Measurements from ENCODE around the gene CREBZF.
"Not testable (repeated sequence)": the region's sequence is repeated elsewhere in the genome, so short reads cannot be mapped to it uniquely, and the experiment has no call there.

Gene CREBZF

GRCh38 chr11:85670949-85671663, 6.2 kb upstream of the CREBZF start:
- in situ Hi-C loops (cut with HindIII; ENCODE audit: low sequenced_read_pairs) = not testable (repeated sequence)

- in situ Hi-C loops (cut with HindIII; ENCODE audit: low sequenced_read_pairs) = no loop called here
Observed at GRCh38 chr11:85668157-85668556, 3.2 kb upstream of the CREBZF start.

DNA sequence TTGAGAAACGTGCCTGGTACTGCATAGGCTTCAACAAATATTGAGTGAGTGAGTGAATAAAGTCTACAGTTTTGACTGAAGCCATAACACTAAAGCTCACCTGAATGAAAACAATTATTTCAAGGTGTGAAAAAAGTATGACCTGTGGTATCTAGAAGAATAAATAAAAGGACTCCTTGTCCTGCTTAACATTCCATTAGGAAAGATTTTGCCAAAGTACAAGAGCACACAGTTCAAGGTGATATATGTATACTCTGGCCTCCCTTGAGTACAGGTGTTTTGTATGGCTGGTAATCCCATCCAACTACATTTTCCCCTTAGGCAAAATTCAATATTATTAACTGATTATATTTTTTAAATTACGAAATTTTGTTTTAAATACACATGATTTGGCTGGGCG, 1.8 kb upstream of the CREBZF start:
- in situ Hi-C loops (cut with HindIII; ENCODE audit: low sequenced_read_pairs) = no loop called here

DNA sequence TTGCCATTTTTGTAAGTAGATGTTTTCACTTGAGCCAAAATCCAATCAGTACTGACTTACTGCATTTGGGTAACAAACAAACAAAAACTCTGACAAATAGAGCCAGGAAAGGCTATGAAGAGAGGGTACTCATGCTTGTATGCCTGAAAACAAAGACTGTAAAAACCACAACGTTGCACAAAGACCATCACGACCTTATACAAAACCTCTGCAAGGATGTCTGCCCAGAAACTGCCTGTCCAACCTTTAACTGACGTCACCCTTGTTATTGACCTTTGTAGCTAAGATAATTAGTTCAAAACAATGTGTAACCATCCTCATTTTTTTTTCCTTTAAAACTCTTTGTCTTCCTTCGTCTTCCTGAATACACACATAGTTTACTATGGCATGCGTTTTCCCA, 804 bp upstream of the CREBZF start:
- in situ Hi-C loops (cut with HindIII; ENCODE audit: low sequenced_read_pairs) = no loop called here

GRCh38 chr11:85663753-85664614, 945 bp downstream of the CREBZF start:
- in situ Hi-C loops (cut with HindIII; ENCODE audit: low sequenced_read_pairs) = no loop called here

- in situ Hi-C loops (cut with HindIII; ENCODE audit: low sequenced_read_pairs) = no loop called here
Observed at GRCh38 chr11:85663080-85663752, 1.7 kb downstream of the CREBZF start.

DNA sequence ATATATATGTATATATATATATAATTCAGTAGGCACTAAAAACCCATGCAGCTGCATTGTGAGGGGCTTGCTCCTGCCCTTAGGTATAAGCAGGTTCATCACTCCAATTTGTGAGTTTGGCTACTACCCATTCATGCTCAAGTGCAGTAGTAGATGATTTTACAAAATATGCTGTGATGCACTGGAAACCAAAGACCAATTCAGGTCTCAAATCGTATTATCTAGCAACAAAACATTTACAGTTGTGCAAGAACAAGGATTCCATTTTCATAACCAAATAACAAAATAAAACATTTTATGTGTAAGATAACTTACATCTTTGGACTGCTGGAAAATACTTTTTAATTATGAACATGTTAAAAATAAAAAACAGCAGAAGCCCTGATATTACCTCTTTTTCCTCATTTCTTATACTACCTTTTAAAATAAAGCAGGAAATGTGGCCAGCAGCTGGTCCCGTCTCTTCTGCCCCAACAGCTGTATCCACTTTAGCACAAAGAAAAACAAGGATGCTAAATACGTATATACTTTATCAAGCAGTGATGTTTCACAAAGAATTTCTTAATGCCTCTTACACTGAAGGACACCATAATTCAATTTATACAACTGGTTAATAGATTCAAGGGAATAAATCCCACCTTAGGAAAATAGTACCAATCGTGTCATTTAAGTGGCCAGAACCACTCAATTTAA, 2.8 kb downstream of the CREBZF start:
- in situ Hi-C loops (cut with HindIII; ENCODE audit: low sequenced_read_pairs) = no loop called here

- in situ Hi-C loops (cut with HindIII; ENCODE audit: low sequenced_read_pairs) = no loop called here
Observed at GRCh38 chr11:85658180-85658579, 6.7 kb downstream of the CREBZF start.

DNA sequence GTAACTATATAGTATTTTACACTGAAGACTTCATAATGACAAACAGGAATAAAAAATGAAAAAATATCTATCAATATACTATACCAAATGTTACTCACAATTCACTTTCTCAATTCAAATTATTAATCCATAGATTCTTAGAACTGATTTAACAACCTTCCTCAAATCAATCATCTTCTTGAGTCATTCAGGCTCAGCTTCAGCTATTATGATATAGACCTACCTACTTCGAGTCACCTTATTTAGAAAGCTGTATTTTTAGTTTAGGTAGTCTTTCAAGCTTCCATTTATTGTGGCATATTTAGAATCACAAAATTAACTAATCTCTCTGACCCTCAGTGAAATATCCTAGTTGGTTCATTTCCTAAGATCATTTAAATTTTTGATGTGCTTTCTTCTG, 8.2 kb downstream of the CREBZF start:
- in situ Hi-C loops (cut with HindIII; ENCODE audit: low sequenced_read_pairs) = no loop called here

GRCh38 chr11:85654343-85654742, 10.6 kb downstream of the CREBZF start:
- in situ Hi-C loops (cut with HindIII; ENCODE audit: low sequenced_read_pairs) = not testable (repeated sequence)

DNA sequence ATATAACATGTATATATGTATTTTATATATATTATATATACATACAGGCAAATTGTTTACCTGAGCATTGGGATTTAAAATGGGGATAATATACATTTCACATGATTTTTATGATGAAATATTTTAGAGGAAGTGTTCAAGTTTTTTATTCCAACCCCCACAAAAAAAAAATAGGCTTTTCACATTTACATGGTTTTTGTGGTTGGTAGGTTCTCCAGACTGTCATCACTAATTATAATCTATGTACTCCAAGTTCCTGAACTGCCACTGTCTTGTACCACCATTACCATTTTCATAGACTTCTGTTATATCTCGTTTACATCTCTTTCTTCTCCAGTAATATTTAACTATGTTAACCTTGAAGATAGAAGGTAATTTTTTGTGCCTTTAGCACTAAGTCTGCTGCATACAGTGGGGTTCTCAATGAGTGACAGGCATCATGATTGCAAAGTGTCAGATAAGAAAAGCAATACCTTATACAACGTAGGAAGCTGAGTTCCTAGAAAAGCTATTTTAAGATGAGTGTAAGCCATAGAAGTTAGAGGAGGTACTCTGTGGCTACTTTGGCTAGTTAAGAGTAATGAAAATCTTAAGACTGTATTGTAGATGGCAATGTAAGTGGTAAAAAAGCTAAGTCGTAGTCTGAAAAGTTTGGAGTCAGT, 12.0 kb downstream of the CREBZF start:
- in situ Hi-C loops (cut with HindIII; ENCODE audit: low sequenced_read_pairs) = no loop called here

GRCh38 chr11:85651118-85651517, 13.8 kb downstream of the CREBZF start:
- in situ Hi-C loops (cut with HindIII; ENCODE audit: low sequenced_read_pairs) = no loop called here

DNA sequence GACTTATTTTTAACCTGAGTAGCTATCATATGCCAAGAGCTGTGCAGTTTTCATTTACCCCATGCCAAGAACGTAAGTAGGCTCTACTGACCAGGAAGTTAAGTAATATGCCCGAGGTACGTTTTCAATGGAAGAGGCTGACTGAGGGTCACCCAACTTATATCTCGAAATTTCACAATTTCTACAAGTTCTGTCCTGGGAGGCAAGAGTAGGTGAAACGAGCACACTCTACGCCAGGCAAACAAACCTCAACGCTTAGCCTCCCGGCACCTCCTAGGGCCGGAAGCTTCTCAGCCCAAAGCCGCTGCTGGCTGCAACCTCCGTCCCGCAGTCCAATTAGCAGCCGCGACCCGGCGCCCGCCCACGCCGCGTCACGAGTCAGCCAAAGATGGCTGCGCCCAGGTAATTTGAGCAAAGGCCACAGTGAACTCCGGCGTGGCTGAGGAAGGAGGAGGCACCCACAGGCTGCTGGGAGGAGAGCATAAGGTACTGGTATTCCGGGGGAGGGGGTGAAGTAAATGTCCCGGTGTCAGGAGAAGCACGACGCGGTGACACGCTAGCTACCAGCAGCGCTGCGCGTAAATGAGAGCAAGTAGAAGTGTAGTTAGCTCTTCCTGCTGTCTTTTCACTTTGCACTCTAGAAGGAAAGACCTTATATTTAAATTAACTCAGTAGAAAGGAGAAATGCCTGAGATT, 17.2 kb downstream of the CREBZF start, which contains the start of gene TMEM126A:
Gene TMEM126A, plus strand, starts transcription at position 364 of the 696 bp plus-strand sequence. CDS start 2,289 bp downstream, outside the sequence.
- in situ Hi-C loops (cut with HindIII; ENCODE audit: low sequenced_read_pairs) = no loop called here

GRCh38 chr11:85647078-85647477, 17.9 kb downstream of the CREBZF start:
- in situ Hi-C loops (cut with HindIII; ENCODE audit: low sequenced_read_pairs) = no loop called here

- in situ Hi-C loops (cut with HindIII; ENCODE audit: low sequenced_read_pairs) = no loop called here
Observed at GRCh38 chr11:85643191-85643614, 21.7 kb downstream of the CREBZF start.

DNA sequence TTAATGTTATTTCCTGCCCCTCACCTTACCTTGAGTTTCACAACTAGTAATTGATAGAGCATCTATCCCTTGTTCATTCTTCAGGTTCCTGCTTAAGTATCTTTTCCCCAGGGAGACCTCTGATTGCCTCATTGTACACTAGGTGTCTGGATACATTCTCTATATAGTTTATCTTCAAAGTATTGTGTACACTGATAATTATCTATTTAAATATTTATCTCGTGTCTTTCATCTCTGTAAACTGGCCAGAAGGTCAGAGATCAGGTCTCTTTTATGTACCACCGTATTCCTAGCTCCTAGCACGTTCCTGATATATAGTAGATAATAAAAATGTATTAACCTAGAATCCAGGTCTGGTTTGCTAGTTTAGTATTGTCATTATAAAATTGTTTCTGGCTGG, 30.2 kb downstream of the CREBZF start:
- in situ Hi-C loops (cut with HindIII; ENCODE audit: low sequenced_read_pairs) = no loop called here

GRCh38 chr11:85628771-85629341, 36.1 kb downstream of the CREBZF start:
- in situ Hi-C loops (cut with HindIII; ENCODE audit: low sequenced_read_pairs) = no loop called here

- in situ Hi-C loops (cut with HindIII; ENCODE audit: low sequenced_read_pairs) = no loop called here
Observed at GRCh38 chr11:85627998-85628770, 36.7 kb downstream of the CREBZF start, which contains the start of gene TMEM126B. TSS of gene TMEM126B (plus strand) at chr11:85628593. CDS start at chr11:85628608, 15 bp downstream.

Measured in DLD1 (cell line).